Parietal lobe (tissue), 2 donors: ENCODE results near the gene SYT1. TPM values are rescaled to one million over a fixed set of nuclear protein-coding genes. Genes with fewer than 3 reads are reported as not detected.

Source experiments
- small RNA-seq: library from RNA; depleted of rRNA; stranded (forward); fragments of <200 nt; gene quantifications from one replicate; pipeline ENCODE3, GENCODE V24; 2014; ENCODE audit warnings: low replicate concordance
- total RNA-seq: library from RNA; depleted of rRNA; stranded (reverse); fragments of >200 nt; gene quantifications from one replicate; pipeline ENCODE4 v1.2.3, GENCODE V29; 2014

SYT1 gene
- 168 TPM for total RNA-seq

GRCh38 chr12:78864403-78864869 is at the start of gene SYT1:
SYT1 (plus strand) TSS chr12:78864774.

Small RNA genes within 50 kb of the gene (small RNA-seq; reads per million reads assigned to genes)
- 0.80 reads per million, percentile 63 among the genes with 10 or more reads in this experiment for gene MIR1252
